ENCODE results near the gene LBHD2. TPM values are rescaled to one million over a fixed set of nuclear protein-coding genes. Genes with fewer than 3 reads are reported as not detected.

The LBHD2 gene
- polyA plus RNA-seq, 1 experiment: not detected

- Histone ChIP-seq H3K4me3 (ENCODE audit: low read depth, low read length) (no peak overlapping the region), H3K27ac (ENCODE audit: low read depth, low read length) (no peak overlapping the region), H3K27me3 (ENCODE audit: control insufficient read depth, insufficient read depth, low read length) (peaks cover 32% of the 10 kb centered on the region), H3K9me3 (ENCODE audit: control insufficient read depth, insufficient read depth, low read length) (no peaks in the 10 kb centered on the region; the same call in 1 of the 2 replicates)
- DNase-seq (ENCODE audit: low read depth, low spot score): no peak
- ChIA-PET CTCF (interaction anchor here (0.6 to 5.0 kb wide), 26 partner anchors 9 to 320 kb away, joined by 3 to 68 read pairs (median 7); partner anchors contain the start of genes EXOC3L4 and LBHD2), POLR2A (interaction anchor here (0.6 to 1.0 kb wide), 2 partner anchors 84 to 230 kb away, joined by 3 to 5 read pairs; partner anchors contain the start of gene EIF5)
- TF ChIP-seq CTCF (IDR thresholded peaks at IDR 0.05; ENCODE audit: low read depth, low read length): no peak
Measured at GRCh38 chr14:103104389-103104653, 20.3 kb downstream of the LBHD2 start.

GRCh38 chr14:103104654-103105452 is 20.8 kb downstream of the LBHD2 start:
- Histone ChIP-seq H3K9me3 (ENCODE audit: control insufficient read depth, insufficient read depth, low read length) (no peaks in the 10 kb centered on the region; the same call in 1 of the 2 replicates), H3K27ac (ENCODE audit: low read depth, low read length) (no peak overlapping the region), H3K27me3 (ENCODE audit: control insufficient read depth, insufficient read depth, low read length) (peaks cover 32% of the 10 kb centered on the region), H3K4me3 (ENCODE audit: low read depth, low read length) (no peak overlapping the region)
- POLR2A ChIA-PET: interaction anchor here (0.6 to 1.0 kb wide), 3 partner anchors 39 to 230 kb away, joined by 3 to 5 read pairs (median 5); partner anchors contain the start of gene EIF5
- no peak for DNase-seq (ENCODE audit: low read depth, low spot score)
- TF ChIP-seq CTCF (IDR thresholded peaks at IDR 0.05; ENCODE audit: low read depth, low read length): peak; percentile 94
- CTCF ChIA-PET: interaction anchor here (0.6 to 5.0 kb wide), 37 partner anchors 10 to 496 kb away, joined by 3 to 68 read pairs (median 6); partner anchors contain the start of genes EXOC3L4, LBHD2 and TNFAIP2

- Histone ChIP-seq H3K9me3 (ENCODE audit: control insufficient read depth, insufficient read depth, low read length) (no peaks in the 10 kb centered on the region; the same call in 1 of the 2 replicates), H3K27me3 (ENCODE audit: control insufficient read depth, insufficient read depth, low read length) (peaks cover 32% of the 10 kb centered on the region), H3K4me3 (ENCODE audit: low read depth, low read length) (no peak overlapping the region), H3K27ac (ENCODE audit: low read depth, low read length) (no peak overlapping the region)
- ChIA-PET CTCF (interaction anchor here (0.6 to 5.0 kb wide), 29 partner anchors 10 to 497 kb away, joined by 3 to 68 read pairs (median 6); partner anchors contain the start of genes EXOC3L4, LBHD2 and TNFAIP2), POLR2A (no interaction called here)
- TF ChIP-seq CTCF (IDR thresholded peaks at IDR 0.05; ENCODE audit: low read depth, low read length): no peak
- DNase-seq (ENCODE audit: low read depth, low spot score): no peak
Measured at GRCh38 chr14:103105580-103106150, 21.7 kb downstream of the LBHD2 start.

GRCh38 chr14:103107455-103107854 is 23.4 kb downstream of the LBHD2 start:
- H3K27ac ChIP-seq (ENCODE audit: low read depth, low read length): no peak overlapping the region
- H3K27me3 ChIP-seq (ENCODE audit: control insufficient read depth, insufficient read depth, low read length): peaks cover 22% of the 10 kb centered on the region
- ChIA-PET POLR2A (no interaction called here), CTCF (interaction anchor here (5.0 kb wide), 1 partner anchor 185 kb away, joined by 68 read pairs; no protein-coding TSS in a partner anchor)
- no peak for DNase-seq (ENCODE audit: low read depth, low spot score)
- no peak overlapping the region for H3K4me3 ChIP-seq (ENCODE audit: low read depth, low read length)
- H3K9me3 ChIP-seq (ENCODE audit: control insufficient read depth, insufficient read depth, low read length): no peaks in the 10 kb centered on the region; the same call in 1 of the 2 replicates
- TF ChIP-seq CTCF (IDR thresholded peaks at IDR 0.05; ENCODE audit: low read depth, low read length): no peak
